Measurements from ENCODE around the gene MRM2. TPM values are rescaled to one million over a fixed set of nuclear protein-coding genes. Genes with fewer than 3 reads are reported as not detected.

MRM2 gene
- total RNA-seq, 1 donor: 20.7 TPM

GRCh38 chr7:2230882-2231281, 11.1 kb downstream of the MRM2 start:
- no peak for TF ChIP-seq CTCF (IDR thresholded peaks at IDR 0.05; ENCODE audit: insufficient read depth, low read length)
- no peak for DNase-seq (ENCODE audit: low read depth)
- H3K4me3 ChIP-seq (ENCODE audit: low read depth, low read length): no peak overlapping the region

GRCh38 chr7:2230226-2230625, 11.8 kb downstream of the MRM2 start:
- DNase-seq (ENCODE audit: low read depth): no peak
- no peak overlapping the region for H3K4me3 ChIP-seq (ENCODE audit: low read depth, low read length)
- TF ChIP-seq CTCF (IDR thresholded peaks at IDR 0.05; ENCODE audit: insufficient read depth, low read length): no peak

GRCh38 chr7:2229467-2229866, 12.5 kb downstream of the MRM2 start:
- no peak for DNase-seq (ENCODE audit: low read depth)
- no peak for TF ChIP-seq CTCF (IDR thresholded peaks at IDR 0.05; ENCODE audit: insufficient read depth, low read length)
- no peak overlapping the region for H3K4me3 ChIP-seq (ENCODE audit: low read depth, low read length)

GRCh38 chr7:2228921-2229320, 13.1 kb downstream of the MRM2 start:
- no peak for DNase-seq (ENCODE audit: low read depth)
- H3K4me3 ChIP-seq (ENCODE audit: low read depth, low read length): no peak overlapping the region
- no peak for TF ChIP-seq CTCF (IDR thresholded peaks at IDR 0.05; ENCODE audit: insufficient read depth, low read length)

- no peak for DNase-seq (ENCODE audit: low read depth)
- TF ChIP-seq CTCF (IDR thresholded peaks at IDR 0.05; ENCODE audit: insufficient read depth, low read length): no peak
- no peak overlapping the region for H3K4me3 ChIP-seq (ENCODE audit: low read depth, low read length)
These were observed 14.3 kb downstream of the MRM2 start for GRCh38 chr7:2227699-2228098.

- no peak for DNase-seq (ENCODE audit: low read depth)
- H3K4me3 ChIP-seq (ENCODE audit: low read depth, low read length): no peak overlapping the region
These were observed 16.2 kb downstream of the MRM2 start for GRCh38 chr7:2225830-2226229.

More at GRCh38 chr7:2225830-2226229, 16.2 kb downstream of the MRM2 start:
- TF ChIP-seq CTCF (IDR thresholded peaks at IDR 0.05; ENCODE audit: insufficient read depth, low read length): no peak

Measured in fibroblast of the aortic adventitia (primary cell).